Activated T-cell treated with anti-CD3 and anti-CD28 coated beads, Interleukin-2, amount 50 U/mL, for 24 hours (primary cell): ENCODE measurements around the gene GREB1.
A peak's percentile ranks its signal among the peaks of the same experiment; 100 is the strongest.

Source experiments
- DNase-seq: peaks from one replicate; pipeline ENCODE4 v3.0.0-alpha.2; 2020
- H3K27ac Mint-ChIP-seq: 2 replicates; pipeline ENCODE4 v1.8.0; 2020; ENCODE audit warnings: mild to moderate bottlenecking, mixed read lengths
- H3K27me3 Mint-ChIP-seq: 2 replicates; pipeline ENCODE4 v1.8.0; 2020; ENCODE audit warnings: mixed read lengths
- H3K36me3 Mint-ChIP-seq: 2 replicates; pipeline ENCODE4 v1.8.0; 2020; ENCODE audit warnings: low read depth, mixed read lengths
- H3K4me1 Mint-ChIP-seq: 2 replicates; pipeline ENCODE4 v1.8.0; 2020; ENCODE audit warnings: low read depth, mixed read lengths
- H3K4me3 Mint-ChIP-seq: 2 replicates; pipeline ENCODE4 v1.8.0; 2020; ENCODE audit warnings: mild to moderate bottlenecking, moderate library complexity, mixed read lengths
- H3K9me3 Mint-ChIP-seq: 2 replicates; pipeline ENCODE4 v1.8.0; 2020; ENCODE audit warnings: mixed read lengths

The GREB1 gene

GRCh38 chr2:11582862-11583752 lies 49.3 kb downstream of the GREB1 start:
- no peaks in the 10 kb centered on the region for H3K9me3 Mint-ChIP-seq
- H3K27ac Mint-ChIP-seq, result peak overlapping the region; percentile 40
- no peak overlapping the region for H3K4me3 Mint-ChIP-seq
- peak; percentile 76 for DNase-seq
- H3K36me3 Mint-ChIP-seq, result no peaks in the 10 kb centered on the region
- peaks cover 37% of the 10 kb centered on the region for H3K27me3 Mint-ChIP-seq
- H3K4me1 Mint-ChIP-seq, result peaks cover 21% of the 10 kb centered on the region

GRCh38 chr2:11583840-11584524 lies 50.1 kb downstream of the GREB1 start:
- H3K4me1 Mint-ChIP-seq, result peaks cover 21% of the 10 kb centered on the region
- H3K4me3 Mint-ChIP-seq, result peak overlapping the region; percentile 15
- DNase-seq, result peak; percentile 89
- peaks cover 37% of the 10 kb centered on the region for H3K27me3 Mint-ChIP-seq
- no peaks in the 10 kb centered on the region for H3K36me3 Mint-ChIP-seq
- H3K9me3 Mint-ChIP-seq, result no peaks in the 10 kb centered on the region
- H3K27ac Mint-ChIP-seq, result peak overlapping the region; percentile 71

- peaks cover 33% of the 10 kb centered on the region for H3K27me3 Mint-ChIP-seq
- DNase-seq, result no peak
- H3K9me3 Mint-ChIP-seq, result no peaks in the 10 kb centered on the region
- no peak overlapping the region for H3K4me3 Mint-ChIP-seq
- H3K27ac Mint-ChIP-seq, result no peak overlapping the region
- peaks cover 21% of the 10 kb centered on the region for H3K4me1 Mint-ChIP-seq
- H3K36me3 Mint-ChIP-seq, result no peaks in the 10 kb centered on the region
Measured at GRCh38 chr2:11584525-11585056, 50.7 kb downstream of the GREB1 start.

GRCh38 chr2:11585071-11585470 lies 51.2 kb downstream of the GREB1 start:
- peaks cover 21% of the 10 kb centered on the region for H3K4me1 Mint-ChIP-seq
- H3K27ac Mint-ChIP-seq, result no peak overlapping the region
- no peak overlapping the region for H3K4me3 Mint-ChIP-seq
- H3K36me3 Mint-ChIP-seq, result no peaks in the 10 kb centered on the region
- peaks cover 33% of the 10 kb centered on the region for H3K27me3 Mint-ChIP-seq
- no peak for DNase-seq
- no peaks in the 10 kb centered on the region for H3K9me3 Mint-ChIP-seq

- DNase-seq, result no peak
- Mint-ChIP-seq H3K27ac (no peak overlapping the region), H3K9me3 (no peaks in the 10 kb centered on the region), H3K36me3 (no peaks in the 10 kb centered on the region), H3K4me3 (no peak overlapping the region), H3K27me3 (peaks cover 20% of the 10 kb centered on the region), H3K4me1 (peaks cover 11% of the 10 kb centered on the region)
Measured at GRCh38 chr2:11588228-11589110, 54.6 kb downstream of the GREB1 start.

- DNase-seq, result no peak
- no peaks in the 10 kb centered on the region for H3K9me3 Mint-ChIP-seq
- H3K27me3 Mint-ChIP-seq, result peaks cover 20% of the 10 kb centered on the region
- H3K36me3 Mint-ChIP-seq, result no peaks in the 10 kb centered on the region
- no peak overlapping the region for H3K4me3 Mint-ChIP-seq
- peaks cover 2% of the 10 kb centered on the region for H3K4me1 Mint-ChIP-seq
- no peak overlapping the region for H3K27ac Mint-ChIP-seq
Measured at GRCh38 chr2:11589316-11589940, 55.6 kb downstream of the GREB1 start.

- Mint-ChIP-seq H3K27me3 (peaks cover 13% of the 10 kb centered on the region), H3K36me3 (no peaks in the 10 kb centered on the region), H3K9me3 (no peaks in the 10 kb centered on the region), H3K4me1 (no peaks in the 10 kb centered on the region), H3K4me3 (no peak overlapping the region), H3K27ac (no peak overlapping the region)
- no peak for DNase-seq
Measured at GRCh38 chr2:11590193-11590592, 56.3 kb downstream of the GREB1 start.

GRCh38 chr2:11591091-11591490 lies 57.2 kb downstream of the GREB1 start:
- no peaks in the 10 kb centered on the region for H3K9me3 Mint-ChIP-seq
- H3K27me3 Mint-ChIP-seq, result peaks cover 6% of the 10 kb centered on the region
- H3K27ac Mint-ChIP-seq, result no peak overlapping the region
- H3K36me3 Mint-ChIP-seq, result no peaks in the 10 kb centered on the region
- DNase-seq, result no peak
- H3K4me1 Mint-ChIP-seq, result no peaks in the 10 kb centered on the region
- H3K4me3 Mint-ChIP-seq, result no peak overlapping the region

GRCh38 chr2:11592671-11593574 lies 59.1 kb downstream of the GREB1 start:
- H3K4me3 Mint-ChIP-seq, result no peak overlapping the region
- H3K4me1 Mint-ChIP-seq, result no peaks in the 10 kb centered on the region
- no peaks in the 10 kb centered on the region for H3K27me3 Mint-ChIP-seq
- H3K9me3 Mint-ChIP-seq, result no peaks in the 10 kb centered on the region
- no peak for DNase-seq
- H3K36me3 Mint-ChIP-seq, result no peaks in the 10 kb centered on the region
- H3K27ac Mint-ChIP-seq, result no peak overlapping the region

GRCh38 chr2:11596801-11597200 lies 63.0 kb downstream of the GREB1 start:
- Mint-ChIP-seq H3K36me3 (no peaks in the 10 kb centered on the region), H3K4me3 (no peak overlapping the region), H3K9me3 (no peaks in the 10 kb centered on the region), H3K4me1 (no peaks in the 10 kb centered on the region), H3K27me3 (no peaks in the 10 kb centered on the region), H3K27ac (no peak overlapping the region)
- no peak for DNase-seq

GRCh38 chr2:11597538-11598225 lies 63.8 kb downstream of the GREB1 start:
- no peaks in the 10 kb centered on the region for H3K4me1 Mint-ChIP-seq
- no peaks in the 10 kb centered on the region for H3K36me3 Mint-ChIP-seq
- H3K27me3 Mint-ChIP-seq, result no peaks in the 10 kb centered on the region
- DNase-seq, result no peak
- no peaks in the 10 kb centered on the region for H3K9me3 Mint-ChIP-seq
- no peak overlapping the region for H3K4me3 Mint-ChIP-seq
- H3K27ac Mint-ChIP-seq, result no peak overlapping the region

GRCh38 chr2:11598228-11598731 lies 64.4 kb downstream of the GREB1 start:
- H3K4me3 Mint-ChIP-seq, result no peak overlapping the region
- no peaks in the 10 kb centered on the region for H3K27me3 Mint-ChIP-seq
- no peaks in the 10 kb centered on the region for H3K9me3 Mint-ChIP-seq
- no peaks in the 10 kb centered on the region for H3K4me1 Mint-ChIP-seq
- no peaks in the 10 kb centered on the region for H3K36me3 Mint-ChIP-seq
- no peak overlapping the region for H3K27ac Mint-ChIP-seq
- DNase-seq, result no peak
